HG03045 (cell line): ENCODE results near the gene RHOV.

Experiments
- ATAC-seq: cut with Tn5 transposase; IDR thresholded peaks from one replicate; pipeline ENCODE4 v1.9.1; 2021; ENCODE audit warnings: mild to moderate bottlenecking, moderate library complexity; ENCODE audit not compliant: unreplicated experiment

RHOV gene, protein sequence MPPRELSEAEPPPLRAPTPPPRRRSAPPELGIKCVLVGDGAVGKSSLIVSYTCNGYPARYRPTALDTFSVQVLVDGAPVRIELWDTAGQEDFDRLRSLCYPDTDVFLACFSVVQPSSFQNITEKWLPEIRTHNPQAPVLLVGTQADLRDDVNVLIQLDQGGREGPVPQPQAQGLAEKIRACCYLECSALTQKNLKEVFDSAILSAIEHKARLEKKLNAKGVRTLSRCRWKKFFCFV

DNA sequence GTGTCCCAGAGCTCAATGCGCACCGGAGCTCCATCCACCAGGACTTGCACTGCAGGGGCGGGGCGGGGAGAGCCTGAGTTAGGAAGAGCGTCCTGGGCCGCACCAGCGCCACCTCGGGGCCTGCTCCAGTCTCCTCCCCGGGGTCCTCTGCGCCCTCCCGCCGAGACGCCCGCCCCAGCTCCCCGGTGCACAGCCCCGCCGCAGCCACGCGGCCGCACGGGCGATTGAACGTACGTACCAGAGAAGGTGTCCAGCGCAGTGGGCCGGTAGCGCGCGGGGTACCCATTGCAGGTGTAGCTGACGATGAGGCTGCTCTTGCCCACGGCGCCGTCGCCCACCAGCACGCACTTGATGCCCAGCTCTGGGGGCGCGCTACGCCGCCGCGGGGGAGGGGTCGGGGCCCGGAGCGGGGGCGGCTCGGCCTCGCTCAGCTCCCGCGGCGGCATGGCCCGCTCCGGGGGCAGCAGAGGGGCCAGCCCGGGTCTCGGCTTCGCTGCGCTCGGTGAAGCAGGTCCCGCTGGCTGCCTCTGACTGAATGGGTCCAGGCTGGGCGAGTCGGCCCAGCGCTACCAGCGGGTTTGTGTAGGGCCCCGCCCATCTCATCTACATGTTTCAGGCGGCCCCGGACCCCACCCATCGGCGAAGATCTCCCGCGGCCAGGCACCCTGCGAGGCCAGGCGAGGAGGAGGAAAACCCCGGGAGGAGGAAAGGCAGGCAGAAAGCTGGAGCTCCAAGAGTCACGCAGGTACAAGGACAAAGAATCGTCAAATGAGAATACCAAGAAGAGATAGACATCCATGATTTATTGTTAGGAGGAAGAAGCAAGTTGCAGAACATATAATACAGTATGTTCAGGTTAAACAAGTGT, at the start of gene RHOV:
RHOV (minus strand) TSS at position 541 of the 868 bp plus-strand sequence; CDS start at position 446, 95 bp downstream.
- peak; percentile 64 for ATAC-seq

- no peak for ATAC-seq
These were observed 49.5 kb upstream of the RHOV start for GRCh38 chr15:40923551-40923950.

- ATAC-seq, result no peak
These were observed 48.6 kb upstream of the RHOV start for GRCh38 chr15:40922608-40923005.

- no peak for ATAC-seq
These were observed 48.0 kb upstream of the RHOV start for GRCh38 chr15:40921949-40922607.

DNA sequence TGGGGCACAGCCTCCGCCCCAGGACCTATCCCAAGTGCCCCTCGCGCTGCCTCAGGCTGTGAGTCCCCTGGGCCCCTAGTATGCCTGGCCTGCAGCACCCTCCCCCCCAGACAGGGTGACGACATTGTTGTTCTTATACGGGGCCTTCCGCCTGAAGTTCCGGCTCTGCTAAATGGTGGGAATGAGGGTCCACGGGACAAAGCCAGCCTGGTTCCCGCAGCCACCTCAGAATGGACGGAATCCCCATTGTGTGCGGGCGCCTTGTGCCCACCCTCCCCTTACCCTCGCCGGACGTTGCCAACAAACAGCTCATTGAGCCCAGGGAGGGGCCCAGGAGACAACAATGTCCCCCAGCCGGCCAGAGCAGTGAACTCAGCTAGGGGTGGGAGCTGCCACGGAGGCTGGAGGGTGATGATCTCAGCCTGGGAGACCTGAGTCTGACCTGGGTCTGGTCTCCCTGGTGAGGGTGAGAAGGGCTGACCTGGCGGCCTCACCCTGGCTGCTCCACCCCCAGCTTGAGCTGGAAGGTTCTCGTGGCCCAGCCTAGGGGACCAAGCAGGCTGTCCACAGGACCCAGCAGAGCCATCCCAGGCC, 44.9 kb upstream of the RHOV start:
- ATAC-seq, result no peak

- ATAC-seq, result no peak
These were observed 44.2 kb upstream of the RHOV start for GRCh38 chr15:40918146-40918798.

DNA sequence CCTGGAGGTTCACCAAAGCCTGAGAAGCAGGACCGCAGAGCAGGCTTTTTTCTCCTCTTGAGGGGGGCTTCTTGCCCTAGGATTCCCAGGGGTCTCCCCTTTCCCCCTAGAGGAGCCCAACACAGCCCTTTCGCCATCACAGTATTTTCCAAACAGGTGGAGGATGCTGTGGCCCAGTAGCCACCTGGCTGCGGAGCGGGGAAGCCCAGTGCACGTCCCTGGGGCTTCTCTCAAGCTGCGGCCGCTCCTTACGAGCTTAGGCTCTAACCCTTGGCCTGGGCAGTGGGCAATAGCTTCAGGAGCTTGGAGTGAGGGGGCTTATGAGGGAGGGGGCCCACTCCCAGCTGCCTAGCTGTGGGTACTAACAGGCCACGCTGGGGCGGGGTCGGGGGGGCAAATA, 43.6 kb upstream of the RHOV start:
- ATAC-seq, result no peak

GRCh38 chr15:40915679-40916078, 41.6 kb upstream of the RHOV start:
- ATAC-seq, result no peak

DNA sequence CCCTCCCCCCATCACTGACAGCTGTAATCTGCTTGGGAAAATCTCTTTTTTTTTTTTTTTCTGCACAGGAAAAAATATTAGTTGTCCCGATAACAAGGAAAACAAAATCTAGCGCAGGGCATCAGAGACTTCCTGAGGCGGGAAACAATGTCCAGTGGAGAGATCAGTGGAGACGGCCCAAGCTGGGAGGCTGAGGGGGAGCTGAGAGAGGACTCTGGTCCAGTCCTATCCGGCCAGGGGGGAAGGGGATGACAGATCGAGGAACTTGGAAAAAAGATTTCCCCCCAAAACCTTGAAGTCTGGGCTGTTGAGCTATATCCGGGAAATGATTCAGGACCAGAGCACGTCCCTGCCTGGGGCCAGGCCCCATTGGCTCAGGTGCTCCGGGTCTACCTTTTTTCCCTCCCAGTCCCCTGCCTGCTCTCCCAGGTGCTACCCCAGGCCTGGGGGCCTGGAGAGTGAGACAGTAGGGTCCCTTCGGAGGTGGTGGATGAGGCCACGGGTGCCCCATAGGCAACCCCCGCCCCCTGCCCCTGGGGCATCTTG, 41.2 kb upstream of the RHOV start:
- ATAC-seq, result no peak

DNA sequence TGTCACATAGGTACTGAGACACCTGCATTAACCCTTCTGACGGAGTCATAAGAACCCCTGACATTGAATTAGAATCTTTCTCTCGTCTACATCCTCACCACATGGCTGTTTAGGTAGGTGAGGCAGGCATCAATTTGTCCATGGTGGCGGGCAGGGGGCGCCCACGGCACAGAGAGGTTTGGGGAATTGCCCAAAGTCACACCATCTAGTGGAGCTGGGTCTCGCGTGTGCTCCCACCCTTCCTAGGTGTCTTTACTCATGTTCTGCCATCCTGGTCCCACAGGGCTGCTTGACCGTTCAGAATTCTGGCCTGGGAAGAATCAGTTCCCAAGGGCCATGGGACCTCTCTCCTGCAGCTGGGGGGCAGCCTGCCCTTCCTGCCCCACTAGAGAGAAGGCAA, 40.5 kb upstream of the RHOV start:
- ATAC-seq, result no peak

- no peak for ATAC-seq
These were observed 40.0 kb upstream of the RHOV start for GRCh38 chr15:40914013-40914412.

GRCh38 chr15:40912478-40912877, 38.4 kb upstream of the RHOV start:
- no peak for ATAC-seq

GRCh38 chr15:40911693-40912092, 37.7 kb upstream of the RHOV start:
- ATAC-seq, result no peak

- no peak for ATAC-seq
These were observed 37.1 kb upstream of the RHOV start for GRCh38 chr15:40911141-40911540.

- no peak for ATAC-seq
These were observed 35.9 kb upstream of the RHOV start for GRCh38 chr15:40909662-40910630.

- no peak for ATAC-seq
These were observed 34.1 kb upstream of the RHOV start for GRCh38 chr15:40908095-40908494.

- peak; percentile 16 for ATAC-seq
These were observed 33.2 kb upstream of the RHOV start for GRCh38 chr15:40906991-40907802.
